GM18517 (cell line): ENCODE results near the gene OXTR.

Experiments used
- ATAC-seq: cut with Tn5 transposase; IDR thresholded peaks from one replicate; pipeline ENCODE4 v1.9.1; 2021; ENCODE audit warnings: mild to moderate bottlenecking, moderate library complexity; ENCODE audit not compliant: unreplicated experiment

Gene OXTR

DNA sequence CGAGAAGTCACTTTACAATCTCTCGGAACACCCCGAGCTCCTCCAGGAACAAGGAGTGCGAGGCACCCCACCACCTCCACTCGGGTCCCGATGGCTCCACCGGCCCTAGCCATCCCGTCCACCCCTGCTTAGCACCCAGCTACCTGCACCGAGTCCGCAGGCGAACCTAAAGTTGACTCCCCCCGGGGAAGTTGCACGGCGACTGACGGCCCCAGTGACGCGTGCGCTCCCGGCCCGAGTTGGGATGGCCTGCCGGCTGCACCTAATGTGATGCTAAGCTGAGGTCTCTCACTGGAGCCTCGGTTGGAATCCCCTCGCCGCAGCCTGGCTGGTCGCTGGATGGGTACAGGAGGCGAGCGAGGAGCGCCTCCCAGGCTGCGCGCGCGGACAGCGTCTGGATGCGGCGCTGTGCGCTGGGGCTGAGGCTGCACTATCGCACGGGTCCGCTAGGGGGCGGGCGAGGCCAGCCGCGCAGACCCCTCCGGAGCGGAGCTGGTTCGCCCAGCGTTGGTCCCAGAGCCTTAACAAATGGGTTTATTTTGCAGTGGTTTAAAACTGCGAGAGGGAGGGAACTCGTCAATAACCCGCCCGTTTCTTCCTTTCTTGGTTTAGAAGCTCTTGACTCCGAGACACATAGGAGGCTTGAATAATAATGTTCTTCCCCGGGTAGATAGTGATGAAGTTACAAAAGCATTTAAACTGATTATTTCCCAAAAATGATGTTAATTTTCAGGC, at the start of gene OXTR:
Gene OXTR (minus strand): TSS at position 526 of the 735 bp plus-strand sequence. CDS start 1,426 bp downstream, outside the sequence.
- peak; percentile 57 for ATAC-seq

DNA sequence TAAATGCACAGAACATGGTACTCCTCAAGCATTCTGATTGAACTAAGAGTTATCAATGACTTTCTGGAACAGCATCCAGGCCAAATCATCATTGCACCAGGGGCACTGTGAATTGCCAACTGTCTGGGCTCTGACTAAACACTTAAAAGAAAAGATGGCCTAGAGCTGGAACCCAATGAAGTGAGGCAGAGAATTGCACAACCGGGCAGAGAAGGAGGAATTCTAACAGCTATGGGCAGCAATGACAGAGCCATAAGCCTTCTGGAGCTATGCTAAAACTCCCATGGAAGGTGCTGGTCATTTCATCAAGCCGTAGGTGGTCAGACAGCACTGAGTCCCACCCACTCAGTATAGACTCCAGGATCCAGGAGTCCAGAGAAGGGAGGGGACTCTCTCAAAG, 48.1 kb upstream of the OXTR start:
- ATAC-seq = no peak

DNA sequence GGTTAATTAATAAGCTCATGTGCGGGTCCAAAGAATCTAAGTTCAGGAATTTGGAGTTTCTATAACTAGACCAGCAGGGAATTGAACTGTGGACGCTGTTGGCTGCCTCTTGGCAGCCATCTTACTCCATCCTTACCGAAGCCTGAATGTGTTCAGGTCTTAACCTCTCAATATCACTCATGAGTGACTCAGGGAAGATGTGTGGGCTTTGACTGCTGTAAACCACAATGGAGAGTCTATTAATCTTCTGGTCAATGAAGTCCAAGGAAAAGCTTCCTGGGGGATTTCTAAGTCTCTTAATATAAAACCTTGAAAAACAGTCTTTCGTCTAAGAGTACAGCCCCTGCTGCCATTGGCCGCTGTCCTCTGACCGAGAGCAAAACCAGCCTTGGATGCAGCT, 46.7 kb upstream of the OXTR start:
- ATAC-seq = no peak

DNA sequence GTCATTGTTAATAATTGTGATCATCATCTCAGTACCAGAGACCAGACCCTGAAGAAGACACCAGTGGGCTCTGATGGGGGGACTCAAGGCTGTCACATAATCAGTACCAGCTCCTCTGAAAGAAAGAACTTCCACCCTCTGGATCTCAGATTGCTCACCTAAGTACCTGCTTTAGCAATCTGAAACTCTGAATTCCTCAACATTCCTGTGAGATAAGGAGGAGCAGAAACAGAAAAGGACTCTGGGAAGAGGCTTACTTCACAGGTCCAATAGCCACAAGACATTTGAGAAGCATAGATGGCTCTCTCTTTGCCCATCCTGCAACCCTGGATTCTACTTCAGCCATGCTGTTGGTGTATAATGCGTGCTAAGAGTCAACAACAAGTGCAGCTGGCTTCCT, 44.0 kb upstream of the OXTR start:
- ATAC-seq = no peak

DNA sequence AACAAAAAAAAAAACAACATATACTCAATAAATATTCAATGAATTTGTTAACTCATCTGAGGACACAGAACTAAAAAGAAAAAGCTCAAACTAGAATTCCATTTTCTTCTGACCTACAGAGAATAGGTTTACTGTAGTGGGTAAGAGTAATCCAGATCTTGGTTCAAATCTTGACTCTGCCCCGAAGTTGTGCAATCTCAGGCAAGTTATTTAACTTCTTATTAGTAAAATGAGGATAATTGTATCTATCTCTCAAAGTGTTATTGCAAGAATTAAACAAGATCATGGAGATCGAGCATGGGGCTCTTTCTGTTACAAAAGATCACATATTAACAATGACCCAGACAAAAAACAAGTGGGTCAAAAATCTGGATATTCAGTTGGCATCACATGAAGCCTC, 41.1 kb upstream of the OXTR start:
- ATAC-seq = no peak

DNA sequence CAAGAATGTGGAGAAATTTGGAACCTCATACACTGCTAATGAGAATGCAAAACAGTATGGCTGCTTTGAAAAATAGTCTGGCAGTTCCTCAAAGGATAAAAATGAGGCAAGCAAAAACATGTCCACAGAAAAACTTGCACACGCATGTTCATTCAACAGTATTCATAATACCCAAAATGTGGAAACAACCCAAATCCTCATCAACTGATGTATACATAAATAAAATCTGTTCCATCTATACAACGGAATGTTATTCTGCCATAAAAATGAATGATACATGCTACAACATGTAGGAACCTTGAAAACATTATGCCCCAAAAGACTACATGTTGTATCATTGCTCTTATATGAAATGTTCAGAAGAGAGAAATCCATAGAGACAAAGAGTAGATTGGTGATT, 36.4 kb upstream of the OXTR start:
- ATAC-seq = no peak

DNA sequence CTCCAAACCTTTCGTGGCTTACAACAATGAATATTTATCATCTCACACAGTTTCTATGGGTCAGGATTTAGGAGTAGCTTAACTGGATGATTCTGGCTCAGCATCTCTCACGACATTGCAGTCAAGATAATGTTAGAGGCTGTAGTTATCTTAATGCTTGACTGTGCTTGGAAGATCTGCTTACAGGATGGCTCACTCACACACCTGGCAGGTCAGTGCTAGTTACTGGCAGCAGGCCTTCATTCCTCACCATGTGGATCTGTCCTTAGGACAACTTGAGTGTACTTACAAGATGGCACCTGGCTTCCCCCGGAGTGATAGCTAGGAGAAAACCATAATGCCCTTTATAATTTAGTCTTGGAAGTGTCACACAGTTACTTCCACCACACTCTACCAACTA, 32.8 kb upstream of the OXTR start:
- no peak for ATAC-seq

DNA sequence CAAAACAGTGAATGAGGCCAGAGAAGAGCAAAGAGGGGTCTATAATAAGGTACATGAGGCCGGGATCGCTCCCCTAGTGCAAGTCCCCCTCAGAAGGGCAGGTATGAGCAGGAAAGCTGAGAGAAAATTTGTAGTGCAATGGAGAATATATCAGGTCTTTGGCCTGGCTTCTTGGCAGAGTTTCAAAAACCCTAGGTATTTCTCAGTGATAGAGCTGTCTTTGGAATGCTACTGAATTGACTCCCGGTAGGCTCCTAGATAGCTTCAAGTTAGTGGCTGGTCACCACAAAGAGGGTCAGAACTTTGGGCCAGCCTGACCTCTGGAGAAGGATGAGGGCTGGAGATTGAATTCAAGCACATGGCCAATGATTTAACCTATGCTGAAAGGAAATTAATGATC, 30.6 kb upstream of the OXTR start:
- no peak for ATAC-seq

DNA sequence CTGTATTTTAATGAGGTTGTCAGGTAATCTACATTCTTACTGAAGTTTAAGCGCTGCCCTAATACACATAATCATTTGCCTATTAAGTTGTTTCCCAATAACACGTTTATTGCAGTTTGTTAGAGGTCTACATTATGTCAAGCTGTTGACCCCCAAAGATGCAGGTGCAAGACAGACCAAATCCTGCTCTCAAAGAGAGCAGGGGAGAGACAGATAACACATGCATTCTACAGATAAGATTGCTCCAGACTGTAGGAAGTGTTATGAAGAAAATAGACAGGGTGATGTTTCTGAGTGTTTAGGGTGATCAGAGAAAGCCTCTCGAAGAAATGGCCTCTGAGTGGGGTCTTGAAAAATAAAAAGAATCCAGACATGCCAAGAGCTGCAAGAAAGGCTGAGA, 24.8 kb upstream of the OXTR start:
- ATAC-seq = no peak

DNA sequence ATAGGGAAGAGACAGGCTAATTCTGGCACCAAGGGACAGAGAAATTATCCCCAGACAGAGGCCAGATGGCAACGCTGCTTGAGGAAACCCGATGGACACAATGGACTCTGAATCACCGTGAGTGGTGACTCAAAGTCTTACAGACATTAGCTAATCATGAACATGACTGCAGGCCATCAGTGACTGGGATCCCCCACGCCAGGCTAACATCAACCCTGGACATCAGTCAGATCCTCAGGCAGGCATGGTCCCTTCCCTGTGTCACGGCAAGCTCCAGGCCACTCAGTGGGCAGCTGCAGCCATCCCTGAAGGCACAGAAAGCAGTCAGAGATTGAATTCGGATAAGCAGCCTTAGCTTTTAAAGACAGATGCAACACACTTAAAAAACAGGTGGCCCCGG, 23.8 kb upstream of the OXTR start:
- ATAC-seq = no peak

DNA sequence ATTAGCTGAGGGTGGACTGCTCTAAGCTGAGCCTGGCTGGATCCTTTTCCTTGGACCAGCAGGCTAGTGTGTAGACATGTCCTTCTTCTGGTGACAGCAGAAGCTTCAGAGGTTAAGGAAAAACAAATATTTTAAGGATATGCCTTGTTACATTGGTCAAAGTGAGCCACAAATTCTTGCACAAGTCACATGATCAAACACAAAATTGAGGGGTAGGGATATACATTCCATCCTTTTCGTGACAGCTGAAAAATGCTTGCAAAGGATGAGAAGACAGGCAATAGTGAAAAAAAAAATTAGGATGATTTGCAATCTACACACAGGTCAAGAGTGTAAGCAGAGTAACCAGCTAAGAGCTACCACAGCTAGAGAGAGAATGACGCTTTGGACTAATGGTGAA, 21.1 kb upstream of the OXTR start:
- ATAC-seq = no peak

DNA sequence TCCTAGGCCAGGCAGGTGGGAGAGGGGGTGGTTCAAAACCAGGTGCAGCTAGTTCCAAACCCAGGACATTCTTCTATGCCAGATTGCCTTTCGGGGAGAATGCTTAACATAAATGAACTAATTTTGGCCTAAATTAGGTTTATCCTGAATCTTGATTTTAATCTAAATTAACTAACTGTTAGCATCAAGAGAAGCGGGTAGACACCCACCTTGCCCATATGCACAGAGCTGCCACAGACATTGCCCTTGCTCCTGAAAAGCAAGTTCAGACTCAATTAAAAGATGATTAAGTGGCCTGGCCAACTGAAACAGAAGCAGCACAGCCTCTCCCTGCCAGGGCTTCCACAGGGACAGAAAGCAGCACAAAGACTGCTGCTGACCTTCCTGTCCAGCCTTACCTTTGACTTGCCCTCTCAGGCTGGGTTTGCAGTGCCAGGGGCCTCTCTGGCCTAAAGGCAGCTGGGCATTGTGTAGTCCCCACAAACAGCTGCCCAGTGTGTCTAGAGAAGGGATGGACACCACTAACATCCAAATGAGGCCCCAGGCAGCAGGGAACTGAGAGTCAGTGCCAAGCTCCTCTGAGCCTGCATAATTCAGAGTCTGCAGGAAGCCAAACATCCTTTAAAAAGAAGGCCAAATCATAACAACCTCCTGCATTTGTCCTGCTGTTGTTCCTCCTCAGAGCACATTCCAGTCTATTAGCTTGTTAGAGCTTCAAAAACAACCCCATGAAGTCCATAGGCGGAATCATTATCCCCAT, 15.4 kb upstream of the OXTR start:
- ATAC-seq = no peak

DNA sequence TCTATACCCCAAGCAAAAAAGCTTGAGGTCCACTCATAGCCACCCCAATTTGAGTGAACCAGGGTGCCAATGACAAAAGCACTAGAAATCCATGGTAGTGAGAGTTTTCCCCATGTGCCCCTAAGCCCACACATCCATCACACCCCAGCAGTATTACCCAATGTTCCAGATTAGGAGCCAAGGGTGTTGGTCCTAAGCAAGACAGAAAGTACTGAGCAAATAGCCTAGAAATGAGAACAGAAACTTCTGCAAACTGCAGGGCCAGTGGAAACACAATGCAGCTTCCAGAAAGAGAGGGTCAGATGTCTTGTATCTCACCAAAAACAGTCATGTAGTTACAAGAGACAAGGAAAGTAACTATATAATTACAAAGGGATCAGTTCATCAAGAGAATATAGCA, 10.9 kb upstream of the OXTR start:
- no peak for ATAC-seq

DNA sequence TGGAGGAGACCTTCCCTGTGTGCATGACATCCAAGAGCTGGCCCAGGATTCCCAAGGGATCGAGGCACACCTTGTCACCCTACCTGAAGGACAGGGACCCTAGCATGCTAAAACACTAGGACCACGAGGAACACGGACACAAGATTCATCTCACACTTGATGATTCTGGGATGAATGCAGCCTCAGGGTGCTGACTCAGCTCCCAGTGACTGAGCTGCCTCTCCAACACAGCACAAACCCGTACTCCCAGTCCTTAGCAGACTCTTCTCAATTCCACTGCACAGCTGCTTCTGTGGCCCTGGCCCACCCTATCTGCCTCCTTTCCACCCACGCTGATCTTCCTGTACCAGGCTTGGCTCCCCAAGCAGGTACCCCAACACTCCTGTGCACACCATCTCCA, 9.1 kb upstream of the OXTR start:
- no peak for ATAC-seq

DNA sequence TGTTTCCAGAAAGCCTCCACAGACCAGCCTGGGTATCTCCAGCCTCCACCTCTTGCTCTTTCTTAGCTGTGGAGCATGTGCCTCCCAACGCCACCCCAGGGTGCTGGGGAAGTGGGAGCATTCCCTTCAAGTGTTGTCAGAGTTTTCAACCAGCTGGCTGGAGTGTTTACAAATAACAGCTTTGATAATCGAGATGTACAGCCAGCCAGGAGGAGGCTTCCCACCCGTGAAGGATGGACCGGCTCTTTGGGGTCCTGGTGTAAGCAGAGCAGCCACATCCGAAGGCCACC, 8.5 kb upstream of the OXTR start:
- no peak for ATAC-seq

DNA sequence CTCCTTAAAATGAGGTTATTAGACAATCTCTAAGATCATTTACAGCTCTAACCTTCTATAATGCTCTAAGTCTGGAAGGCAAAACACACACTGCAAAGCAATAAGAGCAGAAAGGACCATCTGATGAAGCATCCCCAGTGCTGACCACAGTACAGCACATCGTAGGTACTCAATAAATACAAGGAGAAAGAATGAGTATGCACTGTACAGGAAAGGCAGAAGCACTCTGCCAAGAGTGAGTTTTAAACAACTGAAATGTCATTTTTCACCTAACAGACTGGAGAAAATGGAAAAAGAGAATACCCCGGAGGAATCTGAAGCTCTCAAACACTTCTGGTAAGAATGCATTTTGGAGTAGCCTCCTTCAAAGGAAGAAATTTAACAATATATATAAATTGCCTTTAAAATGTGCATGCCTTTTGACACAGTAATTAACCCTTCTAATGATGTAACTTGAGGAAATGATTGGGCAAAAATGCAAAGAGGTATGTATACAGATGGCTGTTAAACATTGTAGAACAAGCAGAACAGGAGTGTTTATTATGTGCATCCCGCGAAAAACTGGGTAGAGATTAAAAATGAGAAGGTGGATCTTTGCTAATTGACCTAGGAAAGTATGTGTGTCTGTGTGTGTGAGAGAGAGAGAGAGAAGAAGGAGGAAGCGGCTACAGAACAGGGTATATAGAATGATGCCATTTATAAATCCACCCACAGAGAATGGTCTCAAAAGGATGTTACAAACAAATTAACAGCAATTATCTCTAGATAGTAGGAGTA, 8.0 kb upstream of the OXTR start:
- no peak for ATAC-seq

DNA sequence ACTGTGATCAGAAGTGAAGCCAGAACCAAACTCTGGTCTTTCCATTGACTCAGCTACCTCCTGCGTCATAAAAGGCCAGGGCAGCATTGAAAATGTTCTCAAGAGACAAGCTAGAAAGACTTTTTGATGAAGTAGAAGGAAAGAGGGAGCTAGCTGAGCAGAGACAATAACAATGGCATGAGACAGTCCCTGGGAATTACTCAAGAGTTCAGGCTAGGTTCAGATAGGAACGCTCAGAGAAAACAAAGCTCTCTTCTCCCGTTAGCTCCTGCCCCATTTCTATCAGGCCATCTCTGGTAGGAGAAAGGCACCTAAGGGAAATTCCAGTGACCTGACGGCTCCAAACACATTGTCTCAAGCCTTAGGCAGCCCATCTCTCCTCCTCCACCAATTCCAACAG, 7.0 kb upstream of the OXTR start:
- no peak for ATAC-seq

DNA sequence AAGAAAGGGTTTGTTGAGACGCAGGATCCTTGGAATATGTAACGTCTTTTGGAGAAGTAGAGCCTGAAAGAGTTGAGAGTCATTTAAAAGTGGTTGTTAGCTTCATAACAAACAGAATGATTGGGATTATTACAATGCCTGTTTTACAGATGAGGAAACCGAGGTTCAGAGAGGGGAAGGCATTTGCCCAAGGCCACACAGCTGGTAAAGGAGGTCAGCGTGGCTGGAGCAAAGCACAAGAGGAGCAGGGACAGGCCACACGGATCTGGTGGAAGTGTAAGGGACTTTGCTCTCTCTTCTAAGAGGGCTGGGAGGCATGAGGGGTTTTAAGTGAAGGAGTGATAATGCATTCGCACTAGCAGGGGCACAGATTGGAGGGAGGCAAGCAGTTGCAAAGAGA, 6.2 kb upstream of the OXTR start:
- no peak for ATAC-seq

DNA sequence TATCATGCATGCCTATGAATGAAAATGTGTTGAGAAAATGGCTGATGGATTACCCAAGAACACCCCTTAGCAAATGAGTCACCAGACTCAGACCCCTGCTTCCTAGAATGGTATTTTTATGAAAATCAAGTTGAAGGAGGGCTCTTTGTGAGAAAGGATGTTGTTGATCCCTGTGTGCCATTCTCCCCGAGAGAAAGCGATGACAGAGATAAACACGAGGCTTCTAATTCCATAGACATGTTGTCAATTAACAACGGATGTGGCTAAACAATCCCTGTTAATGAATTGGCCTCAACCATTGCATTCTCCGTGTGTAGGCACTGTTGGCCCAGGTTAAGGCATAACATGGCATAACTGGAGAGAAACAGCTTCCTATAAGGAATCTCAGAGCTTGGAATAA, 5.8 kb upstream of the OXTR start:
- ATAC-seq = no peak

DNA sequence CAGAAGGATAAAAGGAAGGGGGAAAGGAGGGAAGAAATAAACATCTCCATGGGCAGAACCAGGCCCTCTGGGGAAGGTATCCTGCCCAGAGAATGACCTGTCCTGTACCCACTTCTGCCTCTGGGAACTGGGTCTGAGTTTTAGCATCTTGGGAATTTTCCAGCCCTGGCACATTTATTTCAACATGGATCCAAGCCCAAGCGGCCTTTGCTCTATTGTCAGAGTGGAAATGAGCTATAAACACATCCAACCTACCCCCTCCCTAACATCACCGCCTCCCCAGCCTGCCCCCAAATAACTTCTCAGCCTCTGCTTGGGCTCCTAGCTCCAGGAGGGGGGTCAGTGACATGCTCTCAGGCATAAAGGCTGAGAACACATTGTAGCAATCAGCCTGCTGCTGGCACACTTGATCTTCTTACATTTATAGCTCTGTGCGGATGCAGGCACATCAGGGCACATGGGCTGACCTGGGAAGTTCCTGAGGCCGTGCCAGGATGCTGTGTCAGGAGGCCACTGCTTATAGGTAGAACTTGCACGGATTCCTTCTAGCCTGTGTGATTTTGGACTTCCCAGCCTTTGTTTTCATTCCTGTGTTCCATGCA, 4.6 kb upstream of the OXTR start:
- ATAC-seq = no peak

DNA sequence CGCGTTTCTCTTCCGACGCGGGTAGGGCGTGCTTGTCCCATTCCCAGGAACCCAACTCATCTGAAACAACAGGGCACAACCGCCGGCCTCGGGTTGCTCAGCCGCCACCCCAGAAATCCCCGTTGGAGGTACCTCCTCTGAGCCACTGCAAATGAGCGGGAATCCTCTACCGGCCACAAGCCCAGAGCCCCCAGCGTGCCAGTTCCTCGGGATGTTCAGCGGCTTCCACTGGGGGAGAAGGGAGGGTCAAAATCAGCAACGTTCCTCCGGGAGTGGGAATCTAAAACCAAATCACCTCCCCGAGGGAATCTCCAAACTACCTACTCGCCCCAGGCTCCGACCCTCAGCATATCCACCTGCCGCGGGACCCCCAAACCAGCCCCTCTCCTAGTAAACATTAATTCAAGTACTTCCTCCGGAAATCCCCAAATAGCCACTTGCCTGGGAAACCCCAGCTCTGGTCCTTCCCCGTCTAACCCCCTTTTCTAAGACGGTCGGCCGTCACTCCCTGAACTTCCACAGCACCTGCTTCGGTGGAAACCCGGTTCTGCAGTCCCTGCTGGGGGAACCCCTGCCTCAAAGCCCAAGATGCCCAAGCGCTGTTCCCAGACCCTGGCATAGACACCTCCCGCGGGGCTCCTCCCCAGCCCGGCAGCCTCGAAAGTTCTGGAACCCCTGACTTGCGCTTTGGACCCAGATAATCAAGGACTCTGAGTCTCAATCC, 887 bp downstream of the OXTR start:
- ATAC-seq = no peak
